SU-DHL-6 (cell line): Measurements from ENCODE around the gene SLC6A17.

Source experiments
- H2AFZ ChIP-seq: fragments of 200-600 bp; sonication (generic); 2 replicates; pipeline ENCODE4 v1.6.1; 2014; ENCODE audit warnings: low read depth, mild to moderate bottlenecking, moderate library complexity, mixed read lengths, antibody characterized with exemption, low read length; ENCODE audit not compliant: severe bottlenecking
- H3F3A ChIP-seq: fragments of 200-600 bp; shearing (Covaris generic); 2 replicates; pipeline ENCODE4 v1.6.0; 2016; ENCODE audit warnings: antibody characterized with exemption, mild to moderate bottlenecking; ENCODE audit not compliant: insufficient read depth
- H3K27ac ChIP-seq: fragments of 200-600 bp; sonication (generic); 2 replicates; pipeline ENCODE4 v1.5.1; 2016; ENCODE audit warnings: low read depth, mild to moderate bottlenecking, low read length, moderate library complexity, mixed read lengths
- H3K27me3 ChIP-seq: fragments of 200-600 bp; sonication (generic), shearing (Covaris generic); 2 replicates; pipeline ENCODE4 v1.6.0; 2014; ENCODE audit warnings: mild to moderate bottlenecking, low read length
- H3K36me3 ChIP-seq: fragments of 200-600 bp; sonication (generic); 2 replicates; pipeline ENCODE4 v1.6.1; 2014; ENCODE audit warnings: mild to moderate bottlenecking, low read length, mixed read lengths
- H3K4me2 ChIP-seq: fragments of 300-600, 200-600 bp; shearing (Covaris generic), sonication (generic); 2 replicates; pipeline ENCODE4 v1.6.0; 2014; ENCODE audit warnings: low read length, low read depth, mild to moderate bottlenecking; ENCODE audit not compliant: poor library complexity, severe bottlenecking
- H3K4me3 ChIP-seq: fragments of 200-600 bp; sonication (generic); 2 replicates; pipeline ENCODE4 v1.5.1; 2014; ENCODE audit warnings: antibody characterized with exemption, low read length, mild to moderate bottlenecking, mixed read lengths; ENCODE audit not compliant: insufficient read depth, poor library complexity, severe bottlenecking
- H3K79me2 ChIP-seq: fragments of 200-600 bp; sonication (generic); 2 replicates; pipeline ENCODE4 v1.6.1; 2014; ENCODE audit warnings: mild to moderate bottlenecking, low read length, moderate library complexity; ENCODE audit not compliant: insufficient read depth
- H3K9ac ChIP-seq: fragments of 200-600 bp; sonication (generic); 2 replicates; pipeline ENCODE4 v1.7.0; 2014; ENCODE audit warnings: mild to moderate bottlenecking, low read length
- H3K9me2 ChIP-seq: fragments of 200-600 bp; sonication (generic); replicated peaks from 2 replicates; pipeline ENCODE4 v1.6.1; 2014; ENCODE audit warnings: low read length; ENCODE audit not compliant: insufficient read depth
- H3K9me3 ChIP-seq: fragments of 200-600 bp; sonication (generic); 2 replicates; pipeline ENCODE4 v1.6.1; 2014; ENCODE audit warnings: low read length, mixed read lengths; ENCODE audit not compliant: insufficient read depth
- H4K20me1 ChIP-seq: fragments of 200-600 bp; sonication (generic); 2 replicates; pipeline ENCODE4 v1.6.1; 2014; ENCODE audit warnings: low read depth, mild to moderate bottlenecking, antibody characterized with exemption, low read length, moderate library complexity, mixed read lengths
- EZH2phosphoT487 ChIP-seq: fragments of 200-600 bp; sonication (generic), shearing (Covaris generic); conservative IDR thresholded peaks from 2 replicates; pipeline ENCODE4 v1.6.1; 2018; ENCODE audit warnings: mild to moderate bottlenecking, antibody characterized with exemption, low read length, moderate library complexity, mixed read lengths
- TF ChIP-seq, protein P1 (sequence below): fragments of 200-600 bp; sonication (generic); IDR thresholded peaks from one replicate; pipeline ENCODE4 v1.5.1; 2017; ENCODE audit warnings: antibody characterized with exemption, mild to moderate bottlenecking, low read length, moderate library complexity; ENCODE audit not compliant: insufficient read depth, poor library complexity, severe bottlenecking

Gene SLC6A17

GRCh38 chr1:110245876-110246620 is 95.8 kb downstream of the SLC6A17 start:
- Histone ChIP-seq H3K9me2 (no peaks in the 10 kb centered on the region), H3K27ac (0 out of 2 replicates have a peak overlapping the region, but pooled peaks have one; percentile 11), H2AFZ (no peak overlapping the region), H4K20me1 (no peaks in the 10 kb centered on the region), H3F3A (peaks cover 15% of the 10 kb centered on the region), H3K27me3 (no peaks in the 10 kb centered on the region), H3K9me3 (no peaks in the 10 kb centered on the region), H3K36me3 (no peaks in the 10 kb centered on the region), H3K4me3 (no peak overlapping the region), H3K4me2 (no peak overlapping the region), H3K9ac (no peak overlapping the region), H3K79me2 (no peaks in the 10 kb centered on the region)
- TF ChIP-seq, protein P1, sequence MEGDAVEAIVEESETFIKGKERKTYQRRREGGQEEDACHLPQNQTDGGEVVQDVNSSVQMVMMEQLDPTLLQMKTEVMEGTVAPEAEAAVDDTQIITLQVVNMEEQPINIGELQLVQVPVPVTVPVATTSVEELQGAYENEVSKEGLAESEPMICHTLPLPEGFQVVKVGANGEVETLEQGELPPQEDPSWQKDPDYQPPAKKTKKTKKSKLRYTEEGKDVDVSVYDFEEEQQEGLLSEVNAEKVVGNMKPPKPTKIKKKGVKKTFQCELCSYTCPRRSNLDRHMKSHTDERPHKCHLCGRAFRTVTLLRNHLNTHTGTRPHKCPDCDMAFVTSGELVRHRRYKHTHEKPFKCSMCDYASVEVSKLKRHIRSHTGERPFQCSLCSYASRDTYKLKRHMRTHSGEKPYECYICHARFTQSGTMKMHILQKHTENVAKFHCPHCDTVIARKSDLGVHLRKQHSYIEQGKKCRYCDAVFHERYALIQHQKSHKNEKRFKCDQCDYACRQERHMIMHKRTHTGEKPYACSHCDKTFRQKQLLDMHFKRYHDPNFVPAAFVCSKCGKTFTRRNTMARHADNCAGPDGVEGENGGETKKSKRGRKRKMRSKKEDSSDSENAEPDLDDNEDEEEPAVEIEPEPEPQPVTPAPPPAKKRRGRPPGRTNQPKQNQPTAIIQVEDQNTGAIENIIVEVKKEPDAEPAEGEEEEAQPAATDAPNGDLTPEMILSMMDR, result no peak
- no peak for TF ChIP-seq EZH2phosphoT487

- Histone ChIP-seq H3K9me3 (no peaks in the 10 kb centered on the region), H3K36me3 (no peaks in the 10 kb centered on the region), H3K4me3 (no peak overlapping the region), H3K9ac (no peak overlapping the region), H3K9me2 (no peaks in the 10 kb centered on the region), H3K27ac (no peak overlapping the region), H2AFZ (no peak overlapping the region), H3K4me2 (no peak overlapping the region), H3F3A (peaks cover 4% of the 10 kb centered on the region; the same call in 1 of the 2 replicates), H3K79me2 (no peaks in the 10 kb centered on the region), H4K20me1 (no peaks in the 10 kb centered on the region), H3K27me3 (no peaks in the 10 kb centered on the region)
- TF ChIP-seq EZH2phosphoT487, result no peak
- TF ChIP-seq, protein P1, result no peak
Observed at GRCh38 chr1:110248746-110249145, 98.5 kb downstream of the SLC6A17 start.

DNA sequence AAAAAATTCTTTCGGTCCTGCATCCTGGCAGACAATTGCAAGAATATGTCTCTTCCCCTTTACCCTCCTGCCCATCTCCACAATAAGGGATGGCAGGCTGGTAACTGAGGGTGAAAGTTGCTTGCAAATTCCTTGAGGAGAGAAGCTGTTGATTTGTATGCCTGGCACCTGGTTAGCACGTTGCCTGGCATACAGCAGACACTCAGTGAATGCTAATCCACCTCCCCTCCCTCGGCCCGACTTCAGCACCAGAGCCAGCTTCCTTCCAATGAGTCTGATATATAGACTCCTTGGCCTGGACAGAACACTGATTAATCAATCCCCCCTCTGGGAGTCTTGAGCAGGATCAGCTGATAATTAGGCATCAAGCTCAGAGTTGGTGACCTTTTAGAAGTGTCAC is 99.0 kb downstream of the SLC6A17 start:
- Histone ChIP-seq H3K36me3 (no peaks in the 10 kb centered on the region), H3K4me2 (no peak overlapping the region), H3K9ac (no peak overlapping the region), H3K27me3 (no peaks in the 10 kb centered on the region), H3K4me3 (no peak overlapping the region), H4K20me1 (no peaks in the 10 kb centered on the region), H3F3A (no peaks in the 10 kb centered on the region), H2AFZ (no peak overlapping the region), H3K9me3 (no peaks in the 10 kb centered on the region), H3K9me2 (no peaks in the 10 kb centered on the region), H3K27ac (no peak overlapping the region), H3K79me2 (no peaks in the 10 kb centered on the region)
- TF ChIP-seq EZH2phosphoT487, result no peak
- TF ChIP-seq, protein P1, result no peak
